Measurements from ENCODE around the gene UPK3A.
A peak's percentile ranks its signal among the peaks of the same experiment; 100 is the strongest.

UPK3A gene

DNA sequence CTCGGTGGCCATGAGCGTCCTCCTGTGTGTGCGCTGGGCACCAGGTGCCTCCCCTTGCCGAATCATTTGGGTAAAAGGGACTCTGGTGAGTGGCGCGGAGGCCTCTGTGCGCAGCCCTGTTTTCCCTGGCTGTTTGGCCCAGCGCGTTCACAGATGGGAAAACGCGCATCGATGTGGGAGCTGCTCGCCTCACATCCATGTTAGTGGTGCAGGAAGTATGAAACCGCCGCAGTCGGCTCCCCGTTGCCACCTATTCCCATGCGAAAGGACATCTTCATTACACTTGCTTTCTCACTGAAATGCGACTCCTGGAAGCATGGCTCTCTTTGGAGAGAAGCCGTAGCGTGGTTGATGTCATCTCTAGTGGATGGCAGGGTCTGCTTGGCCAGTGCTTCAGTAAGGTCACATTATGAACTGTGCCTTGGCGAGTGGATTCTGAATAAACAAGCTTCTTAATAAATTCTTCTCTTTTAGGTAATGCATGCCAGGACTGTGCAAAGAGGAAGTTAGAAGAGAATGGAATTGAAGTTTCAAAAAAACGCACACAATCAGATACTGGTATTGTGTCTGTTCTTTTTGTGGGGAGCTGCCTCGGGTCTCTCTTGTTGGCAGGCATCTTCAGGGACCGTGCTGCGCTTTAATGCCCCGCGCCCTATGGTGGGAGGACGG, 51.2 kb downstream of the UPK3A start:
- H3K9me3 ChIP-seq (replicated peaks in 1 of 11), result no peaks in the 10 kb centered on the region
- H3K4me1 ChIP-seq, result peaks cover 20 to 34% (median 26%) of the 10 kb centered on the region in 10 experiments
- peaks cover 0 to 13% (median 0%) of the 10 kb centered on the region in 11 experiments; a peak in 3 of 22 replicates for H4K20me1 ChIP-seq

GRCh38 chr22:45336971-45337431, 52.3 kb downstream of the UPK3A start:
- Histone ChIP-seq H3K27me3 (no peaks in the 10 kb centered on the region), H3K36me3 (peaks cover 82 to 94% (median 89%) of the 10 kb centered on the region in 11 experiments), H3K4me3 (no peak overlapping the region), H3K27ac (peak overlapping the region in 10 of 11 experiments; percentile 13 to 66 (median 48); a peak in 18 of 22 replicates), H4K20me1 (peaks cover 0 to 8% (median 0%) of the 10 kb centered on the region in 11 experiments; a peak in 3 of 22 replicates), H3K9ac (peak overlapping the region in 10 of 11 experiments; percentile 3 to 59 (median 26); a peak in 10 of 22 replicates), H3K4me2 (peak overlapping the region; percentile 50 to 72 (median 60)), H3K9me3 (replicated peaks in 1 of 11) (no peaks in the 10 kb centered on the region), H3K4me1 (peaks cover 20 to 34% (median 27%) of the 10 kb centered on the region in 10 experiments)
- no peak for TF ChIP-seq Cebpa-rat (IDR thresholded peaks at IDR 0.05)

More for the DNA sequence above, 51.2 kb downstream of the UPK3A start:
- Histone ChIP-seq H3K27ac (peak overlapping the region in 6 of 11 experiments; percentile 26 to 66 (median 52); a peak in 6 of 22 replicates), H3K4me2 (peak overlapping the region; percentile 50 to 72 (median 60)), H3K4me3 (no peak overlapping the region), H3K9ac (peak overlapping the region in 4 of 11 experiments; percentile 3 to 59 (median 41); a peak in 3 of 22 replicates), H3K36me3 (peaks cover 82 to 94% (median 89%) of the 10 kb centered on the region in 11 experiments), H3K27me3 (no peaks in the 10 kb centered on the region)
- no peak for TF ChIP-seq Cebpa-rat (IDR thresholded peaks at IDR 0.05)

DNA sequence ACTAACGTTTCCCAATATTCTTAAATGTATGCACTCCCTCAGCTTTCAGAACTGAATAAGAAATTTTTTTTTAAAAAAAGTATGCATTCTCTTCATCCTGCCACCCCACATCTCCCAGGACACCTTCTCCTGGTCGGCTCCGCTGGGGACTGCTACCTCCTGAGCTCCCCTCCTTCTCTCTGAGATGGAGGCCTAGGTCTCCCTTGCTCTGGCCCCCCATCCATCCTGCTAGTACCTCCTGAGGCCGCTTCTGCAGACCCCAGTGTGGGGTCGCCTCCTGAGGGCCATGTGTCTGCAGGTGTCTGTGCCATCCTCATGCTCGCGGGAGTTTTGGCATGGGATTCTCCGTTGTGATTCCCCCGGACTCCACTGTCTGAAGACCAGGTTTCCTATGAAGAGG, 52.8 kb downstream of the UPK3A start:
- Histone ChIP-seq H3K27ac (peak overlapping the region in 7 of 11 experiments; percentile 38 to 66 (median 53); a peak in 11 of 22 replicates), H3K4me2 (peak overlapping the region; percentile 31 to 72 (median 59); a peak in 20 of 22 replicates), H3K4me3 (no peak overlapping the region), H3K36me3 (peaks cover 82 to 94% (median 89%) of the 10 kb centered on the region in 11 experiments), H3K4me1 (peaks cover 20 to 34% (median 27%) of the 10 kb centered on the region in 10 experiments), H4K20me1 (peaks cover 0 to 8% (median 0%) of the 10 kb centered on the region in 11 experiments; a peak in 2 of 22 replicates), H3K9me3 (replicated peaks in 1 of 11) (no peaks in the 10 kb centered on the region), H3K27me3 (no peaks in the 10 kb centered on the region), H3K9ac (peak overlapping the region in 3 of 11 experiments; percentile 51 to 59 (median 53); a peak in 2 of 22 replicates)
- no peak for TF ChIP-seq Cebpa-rat (IDR thresholded peaks at IDR 0.05)

- Histone ChIP-seq H3K36me3 (peaks cover 83 to 96% (median 92%) of the 10 kb centered on the region in 11 experiments), H3K4me3 (no peak overlapping the region), H3K27me3 (no peaks in the 10 kb centered on the region), H3K9ac (no peak overlapping the region), H3K4me1 (peaks cover 20 to 34% (median 27%) of the 10 kb centered on the region in 10 experiments), H4K20me1 (peaks cover 0 to 8% (median 0%) of the 10 kb centered on the region in 11 experiments; a peak in 2 of 22 replicates), H3K4me2 (no peak overlapping the region), H3K27ac (peak overlapping the region in 1 of 11 experiments; percentile 31; a peak in 1 of 22 replicates), H3K9me3 (replicated peaks in 1 of 11) (no peaks in the 10 kb centered on the region)
- TF ChIP-seq Cebpa-rat (IDR thresholded peaks at IDR 0.05), result no peak
These were observed 54.0 kb downstream of the UPK3A start for GRCh38 chr22:45338795-45339194.

- H3K9me3 ChIP-seq (replicated peaks in 1 of 11), result no peaks in the 10 kb centered on the region
- peak in 6 of 11 experiments; percentile 14 to 59 (median 40); a peak in 3 of 22 replicates for TF ChIP-seq Cebpa-rat (IDR thresholded peaks at IDR 0.05)
- no peak overlapping the region for H3K4me2 ChIP-seq
- H3K4me3 ChIP-seq, result no peak overlapping the region
- H3K27me3 ChIP-seq, result no peaks in the 10 kb centered on the region
- H3K27ac ChIP-seq, result no peak overlapping the region
- H3K36me3 ChIP-seq, result peaks cover 70 to 96% (median 87%) of the 10 kb centered on the region in 11 experiments
- H4K20me1 ChIP-seq, result peaks cover 0 to 3% (median 0%) of the 10 kb centered on the region in 11 experiments; a peak in 1 of 22 replicates
- no peak overlapping the region for H3K9ac ChIP-seq
- H3K4me1 ChIP-seq, result peaks cover 20 to 34% (median 27%) of the 10 kb centered on the region in 10 experiments
These were observed 55.6 kb downstream of the UPK3A start for GRCh38 chr22:45340323-45340722.

- peaks cover 12 to 25% (median 19%) of the 10 kb centered on the region in 10 experiments for H3K4me1 ChIP-seq
- H3K27ac ChIP-seq, result no peak overlapping the region
- no peak for TF ChIP-seq Cebpa-rat (IDR thresholded peaks at IDR 0.05)
These were observed 56.7 kb downstream of the UPK3A start for GRCh38 chr22:45341498-45341897.

DNA sequence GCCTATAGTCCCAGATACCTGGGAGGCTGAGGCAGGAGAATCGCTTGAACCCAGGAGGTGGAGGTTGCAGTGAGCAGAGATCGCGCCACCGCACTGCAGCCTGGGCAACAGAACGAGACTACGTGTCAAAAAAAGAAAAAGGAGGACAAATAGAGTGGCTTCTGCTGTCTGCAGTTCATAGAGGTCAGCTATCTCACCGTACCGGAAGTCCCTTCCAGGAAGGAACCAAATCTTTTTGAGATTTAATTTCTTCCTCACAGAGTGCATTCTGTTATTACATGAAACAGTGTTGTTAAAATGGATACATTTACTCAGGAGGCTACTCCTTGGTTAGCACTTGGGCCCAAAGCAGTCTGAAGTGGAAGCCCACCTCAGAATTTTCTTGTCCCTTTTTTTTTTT, 58.4 kb downstream of the UPK3A start:
- Histone ChIP-seq H3K36me3 (peaks cover 61 to 99% (median 90%) of the 10 kb centered on the region in 11 experiments), H3K4me3 (no peak overlapping the region), H3K4me1 (peaks cover 0 to 9% (median 3%) of the 10 kb centered on the region in 10 experiments; a peak in 8 of 20 replicates), H3K4me2 (no peak overlapping the region), H4K20me1 (no peaks in the 10 kb centered on the region), H3K27ac (no peak overlapping the region), H3K9ac (no peak overlapping the region; a peak in 1 of 22 replicates), H3K9me3 (replicated peaks in 1 of 11) (no peaks in the 10 kb centered on the region), H3K27me3 (no peaks in the 10 kb centered on the region)
- no peak for TF ChIP-seq Cebpa-rat (IDR thresholded peaks at IDR 0.05)

More at GRCh38 chr22:45341498-45341897, 56.7 kb downstream of the UPK3A start:
- Histone ChIP-seq H3K4me3 (no peak overlapping the region), H4K20me1 (0 out of 22 replicates have a peak, but pooled peaks cover 0 to 3% (median 0%) of the 10 kb centered on the region in 11 experiments), H3K9me3 (replicated peaks in 1 of 11) (no peaks in the 10 kb centered on the region), H3K9ac (no peak overlapping the region), H3K27me3 (no peaks in the 10 kb centered on the region), H3K4me2 (no peak overlapping the region), H3K36me3 (peaks cover 64 to 96% (median 88%) of the 10 kb centered on the region in 11 experiments)

DNA sequence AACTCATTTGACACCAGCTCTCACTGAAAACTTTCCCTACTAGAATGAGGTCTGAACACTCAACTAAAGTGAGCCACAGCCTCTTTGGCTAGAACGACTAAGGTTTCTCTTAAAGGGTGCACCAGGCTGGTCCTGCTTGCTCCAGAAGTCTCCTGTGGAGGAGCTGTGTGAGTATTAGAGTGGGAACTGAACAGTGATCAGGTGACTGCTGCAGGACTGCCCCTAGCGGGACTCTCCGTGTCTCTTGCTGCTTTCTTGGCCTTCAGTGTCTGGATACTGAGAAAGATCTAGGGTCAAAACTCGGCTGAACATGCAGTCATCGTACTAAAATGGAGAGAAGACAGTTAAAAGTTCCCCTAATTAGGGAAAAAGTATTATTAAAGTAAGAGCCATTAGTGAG, 59.6 kb downstream of the UPK3A start:
- no peak overlapping the region for H3K4me2 ChIP-seq
- no peak overlapping the region for H3K9ac ChIP-seq
- peaks cover 50 to 87% (median 78%) of the 10 kb centered on the region in 11 experiments for H3K36me3 ChIP-seq
- H3K4me3 ChIP-seq, result no peak overlapping the region
- no peaks in the 10 kb centered on the region for H4K20me1 ChIP-seq
- H3K27me3 ChIP-seq, result no peaks in the 10 kb centered on the region
- no peak for TF ChIP-seq Cebpa-rat (IDR thresholded peaks at IDR 0.05)
- H3K9me3 ChIP-seq (replicated peaks in 1 of 11), result no peaks in the 10 kb centered on the region
- H3K27ac ChIP-seq, result no peak overlapping the region
- H3K4me1 ChIP-seq, result 0 out of 20 replicates have a peak, but pooled peaks cover 0 to 7% (median 0%) of the 10 kb centered on the region in 10 experiments

Data from BLaER1 treated with 17β-estradiol and CSF1 and Interleukin-3, amounts not matched to agents 10 nM and 100 nM (cell line).